K562 (cell line): Measurements from ENCODE around the gene LYRM7. TPM values are rescaled to one million over a fixed set of nuclear protein-coding genes. Genes with fewer than 3 reads are reported as not detected.

Source experiments
- ATF7 ChIP-seq: fragments of 450-650 bp; IDR thresholded peaks from 2 replicates; pipeline ENCODE4 v1.7.1; 2014; ENCODE audit warnings: mild to moderate bottlenecking, moderate library complexity
- EP300 ChIP-seq: IDR thresholded peaks from 2 replicates; pipeline ENCODE4 v1.6.1; 2012; ENCODE audit warnings: low read length, improper control_type of control experiment
- ETS2 ChIP-seq: IDR thresholded peaks from 2 replicates; pipeline ENCODE4 v1.6.1; 2016; ENCODE audit warnings: borderline replicate concordance, missing genetic modification characterization, mild to moderate bottlenecking, moderate library complexity, missing compliant biosample characterization; ENCODE audit not compliant: poor library complexity, severe bottlenecking
- FOSL1 ChIP-seq: fragments of 200-800 bp; sonication (Bioruptor generic); conservative IDR thresholded peaks from 2 replicates; pipeline ENCODE4 v1.6.1; 2016; ENCODE audit warnings: missing genetic modification characterization, missing compliant biosample characterization
- KLF16 ChIP-seq: IDR thresholded peaks from 2 replicates; pipeline ENCODE4 v1.6.1; 2016; ENCODE audit warnings: antibody characterized with exemption
- KLF6 ChIP-seq: fragments of 250-450 bp; sonication (Bioruptor Pico); IDR thresholded peaks from 2 replicates; pipeline ENCODE4 v1.4.0; 2020; ENCODE audit warnings: mild to moderate bottlenecking, moderate library complexity, borderline replicate concordance
- NONO ChIP-seq, 2 experiments: fragments of 200-400 bp in 1 of 2; fragments of 450-650 bp in 1 of 2; formaldehyde crosslinking in 1 of 2; IDR thresholded peaks; 2 replicates each; pipeline ENCODE4 v1.6.1; 2017; ENCODE audit warnings: low read depth in 2 of 2, mild to moderate bottlenecking in 2 of 2, moderate library complexity in 2 of 2, low read length in 1 of 2
- NRF1 ChIP-seq, 2 experiments: fragments of 450-650 bp; IDR thresholded peaks in 1 of 2; conservative IDR thresholded peaks in 1 of 2; 2 replicates each; pipeline ENCODE4 v1.6.1; 2014; ENCODE audit warnings: mild to moderate bottlenecking in 2 of 2
- NUFIP1 ChIP-seq: fragments of 450-650 bp; IDR thresholded peaks from 2 replicates; pipeline ENCODE4 v1.6.1; 2018; ENCODE audit not compliant: partially characterized antibody
- RBBP5 ChIP-seq: fragments of 200-600 bp; sonication (generic); IDR thresholded peaks from 2 replicates; pipeline ENCODE4 v1.6.1; 2012; ENCODE audit warnings: borderline replicate concordance, mild to moderate bottlenecking, low read length, control low read depth, inconsistent platforms; ENCODE audit not compliant: insufficient read depth, poor library complexity, severe bottlenecking
- RCOR1 ChIP-seq, 2 experiments: IDR thresholded peaks; 2 replicates each; pipeline ENCODE4 v1.6.1; 2012; ENCODE audit warnings: low read depth in 2 of 2, low read length in 2 of 2, borderline replicate concordance in 1 of 2, improper control_type of control experiment in 1 of 2
- SNRNP70 ChIP-seq: fragments of 200-400 bp; formaldehyde crosslinking; optimal IDR thresholded peaks from 2 replicates; pipeline ENCODE3; 2017; ENCODE audit warnings: low read depth, low read length
- TCF3 ChIP-seq: sonication (generic); formaldehyde crosslinking; IDR thresholded peaks from 2 replicates; pipeline ENCODE4 v1.4.0; 2020; ENCODE audit warnings: mild to moderate bottlenecking, missing genetic modification reagents
- TOE1 ChIP-seq, 2 experiments: fragments of 450-650 bp in 1 of 2; sonication (generic) in 1 of 2; formaldehyde crosslinking in 1 of 2; IDR thresholded peaks; 2 replicates each; pipeline versions ENCODE4 v1.7.1 to v1.8.0; 2016 to 2022; ENCODE audit warnings: borderline replicate concordance in 2 of 2, mild to moderate bottlenecking in 2 of 2, antibody characterized with exemption in 1 of 2, inconsistent platforms in 1 of 2, low read depth in 1 of 2, missing genetic modification reagents in 1 of 2, moderate library complexity in 1 of 2
- ZBTB17 ChIP-seq: fragments of 450-650 bp; formaldehyde crosslinking; IDR thresholded peaks from 2 replicates; pipeline ENCODE4 v1.4.0; 2020; ENCODE audit warnings: mild to moderate bottlenecking
- ZFX ChIP-seq: sonication (generic); formaldehyde crosslinking; IDR thresholded peaks from 2 replicates; pipeline ENCODE4 v1.8.0; 2022; ENCODE audit warnings: mild to moderate bottlenecking, missing genetic modification reagents, moderate library complexity
- polyA plus RNA-seq, 8 experiments: library from polyadenylated mRNA; depleted of rRNA in 4 of 8; stranded (reverse) in 5 of 8; unstranded in 3 of 8; fragments of >200 nt; fragmentation: Nextera tagmentation in 2 of 8; fragmentation: Illumina TruSeq in 1 of 8; extraction: Ambion mirVana in 2 of 8; extraction: Trizol in 1 of 8; gene quantifications; 2 replicates each; pipeline versions ENCODE4 v1.2.1 to v1.2.3, GENCODE V29; 2011 to 2014; ENCODE audit warnings: inconsistent platforms in 1 of 8, missing spikeins in 1 of 8
- total RNA-seq, 7 experiments: library from RNA; depleted of rRNA in 6 of 7; stranded (reverse); fragments of >200 nt in 6 of 7; fragmentation: Illumina TruSeq in 2 of 7; extraction: Trizol in 2 of 7; gene quantifications; 2 replicates each; pipeline versions ENCODE4 v1.2.1 to v1.2.3, GENCODE V29; 2011 to 2021; ENCODE audit warnings: low replicate concordance in 1 of 7
- TF ChIP-seq, protein P1 (sequence below): fragments of 250-450 bp; sonication (Bioruptor Pico); IDR thresholded peaks from 2 replicates; pipeline ENCODE4 v1.8.0; 2021; ENCODE audit warnings: moderate library complexity, mild to moderate bottlenecking, inconsistent platforms
- TF ChIP-seq, protein P2 (sequence below): fragments of 450-650 bp; conservative IDR thresholded peaks from 2 replicates; pipeline ENCODE4 v1.6.1; 2016; ENCODE audit warnings: missing genetic modification characterization, low read depth, mild to moderate bottlenecking, missing compliant biosample characterization, moderate library complexity
- TF ChIP-seq, protein P3 (sequence below): fragments of 450-650 bp; formaldehyde crosslinking; IDR thresholded peaks from 2 replicates; pipeline ENCODE4 v1.4.0; 2020; ENCODE audit warnings: mild to moderate bottlenecking

The LYRM7 gene
- total and polyA plus RNA-seq, 9 of the 15 experiments (the other 6 are each of a cell fraction or from before 2014, with no cell fraction given), result 16.2 to 70.1 (median 33.3) TPM

DNA sequence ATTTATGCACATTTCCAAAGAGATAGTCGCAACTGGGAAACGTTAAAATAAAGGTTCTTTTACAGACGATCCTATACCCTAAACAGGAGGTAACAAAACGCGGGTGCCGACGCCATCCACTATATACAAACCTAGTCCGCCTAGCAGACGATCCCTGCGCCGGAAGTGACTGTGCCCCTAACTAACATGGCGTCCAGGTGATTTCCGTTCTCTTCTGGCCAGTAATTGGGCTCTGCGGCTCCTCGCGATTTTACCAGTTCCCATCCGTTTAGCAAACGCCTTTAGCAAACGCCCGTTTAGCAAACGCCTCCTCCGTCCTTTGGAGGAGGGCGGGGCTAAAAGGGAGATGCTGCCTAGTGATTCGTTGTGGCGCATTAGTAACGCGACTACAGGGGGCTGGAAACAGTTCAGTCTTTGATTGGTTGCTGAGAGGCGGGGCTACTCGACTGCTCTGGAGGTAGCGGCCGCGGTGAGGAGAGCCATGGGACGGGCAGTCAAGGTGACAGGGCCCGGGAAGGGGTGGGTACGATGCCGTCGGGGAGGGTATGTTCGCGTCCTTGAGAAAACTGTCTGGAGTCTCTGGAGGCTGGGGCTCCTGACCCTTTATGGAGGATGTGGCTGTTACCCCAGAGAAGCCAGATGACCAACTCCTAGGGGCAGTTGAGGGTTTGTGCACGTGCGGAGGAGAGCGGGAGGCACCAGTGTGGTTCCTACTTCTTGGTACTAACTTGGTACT, at the start of gene LYRM7 (continued):
- TF ChIP-seq TOE1 (IDR thresholded peaks at IDR 0.05; ENCODE audit: borderline replicate concordance) (peak; percentile 41; the same call in 1 of the 2 replicates), TOE1 (CRISPR knock-in tag; IDR thresholded peaks at IDR 0.05; ENCODE audit: borderline replicate concordance, low read depth) (no peak), SNRNP70 (no peak), NUFIP1 (no peak), KLF16 (no peak), EP300 (peak; percentile 41; the same call in 1 of the 2 replicates), RBBP5 (peak; percentile 35), NONO (IDR thresholded peaks at IDR 0.05; ENCODE audit: low read depth in 2 of 2, low read length in 1 of 2) (no peak), FOSL1 (0 out of 2 replicates have a peak, but pooled peaks have one; percentile 12), ATF7 (peak; percentile 82), ZBTB17 (peak; percentile 23; the same call in 1 of the 2 replicates), RCOR1 (IDR thresholded peaks at IDR 0.05; ENCODE audit: borderline replicate concordance in 1 of 2, low read depth in 2 of 2, low read length in 2 of 2) (peak in 1 of 2 experiments; percentile 56; a peak in 1 of 4 replicates), ZFX (peak; percentile 46; the same call in 1 of the 2 replicates), KLF6 (CRISPR knock-in tag) (0 out of 2 replicates have a peak, but pooled peaks have one; percentile 24), NRF1 (conservative IDR thresholded peaks at IDR 0.05 in 1 of 2, IDR thresholded peaks at IDR 0.05 in 1 of 2) (peak; percentile 74 to 78), ETS2 (tag) (no peak), TCF3 (no peak)
- TF ChIP-seq, protein P1, sequence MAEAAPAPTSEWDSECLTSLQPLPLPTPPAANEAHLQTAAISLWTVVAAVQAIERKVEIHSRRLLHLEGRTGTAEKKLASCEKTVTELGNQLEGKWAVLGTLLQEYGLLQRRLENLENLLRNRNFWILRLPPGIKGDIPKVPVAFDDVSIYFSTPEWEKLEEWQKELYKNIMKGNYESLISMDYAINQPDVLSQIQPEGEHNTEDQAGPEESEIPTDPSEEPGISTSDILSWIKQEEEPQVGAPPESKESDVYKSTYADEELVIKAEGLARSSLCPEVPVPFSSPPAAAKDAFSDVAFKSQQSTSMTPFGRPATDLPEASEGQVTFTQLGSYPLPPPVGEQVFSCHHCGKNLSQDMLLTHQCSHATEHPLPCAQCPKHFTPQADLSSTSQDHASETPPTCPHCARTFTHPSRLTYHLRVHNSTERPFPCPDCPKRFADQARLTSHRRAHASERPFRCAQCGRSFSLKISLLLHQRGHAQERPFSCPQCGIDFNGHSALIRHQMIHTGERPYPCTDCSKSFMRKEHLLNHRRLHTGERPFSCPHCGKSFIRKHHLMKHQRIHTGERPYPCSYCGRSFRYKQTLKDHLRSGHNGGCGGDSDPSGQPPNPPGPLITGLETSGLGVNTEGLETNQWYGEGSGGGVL (CRISPR knock-in tag), result no peak
- TF ChIP-seq, protein P2, sequence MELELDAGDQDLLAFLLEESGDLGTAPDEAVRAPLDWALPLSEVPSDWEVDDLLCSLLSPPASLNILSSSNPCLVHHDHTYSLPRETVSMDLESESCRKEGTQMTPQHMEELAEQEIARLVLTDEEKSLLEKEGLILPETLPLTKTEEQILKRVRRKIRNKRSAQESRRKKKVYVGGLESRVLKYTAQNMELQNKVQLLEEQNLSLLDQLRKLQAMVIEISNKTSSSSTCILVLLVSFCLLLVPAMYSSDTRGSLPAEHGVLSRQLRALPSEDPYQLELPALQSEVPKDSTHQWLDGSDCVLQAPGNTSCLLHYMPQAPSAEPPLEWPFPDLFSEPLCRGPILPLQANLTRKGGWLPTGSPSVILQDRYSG, result no peak
- TF ChIP-seq, protein P3, sequence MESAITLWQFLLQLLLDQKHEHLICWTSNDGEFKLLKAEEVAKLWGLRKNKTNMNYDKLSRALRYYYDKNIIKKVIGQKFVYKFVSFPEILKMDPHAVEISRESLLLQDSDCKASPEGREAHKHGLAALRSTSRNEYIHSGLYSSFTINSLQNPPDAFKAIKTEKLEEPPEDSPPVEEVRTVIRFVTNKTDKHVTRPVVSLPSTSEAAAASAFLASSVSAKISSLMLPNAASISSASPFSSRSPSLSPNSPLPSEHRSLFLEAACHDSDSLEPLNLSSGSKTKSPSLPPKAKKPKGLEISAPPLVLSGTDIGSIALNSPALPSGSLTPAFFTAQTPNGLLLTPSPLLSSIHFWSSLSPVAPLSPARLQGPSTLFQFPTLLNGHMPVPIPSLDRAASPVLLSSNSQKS (CRISPR knock-in tag), result no peak
